ENCODE data around the gene GPR153.

The GPR153 gene

DNA sequence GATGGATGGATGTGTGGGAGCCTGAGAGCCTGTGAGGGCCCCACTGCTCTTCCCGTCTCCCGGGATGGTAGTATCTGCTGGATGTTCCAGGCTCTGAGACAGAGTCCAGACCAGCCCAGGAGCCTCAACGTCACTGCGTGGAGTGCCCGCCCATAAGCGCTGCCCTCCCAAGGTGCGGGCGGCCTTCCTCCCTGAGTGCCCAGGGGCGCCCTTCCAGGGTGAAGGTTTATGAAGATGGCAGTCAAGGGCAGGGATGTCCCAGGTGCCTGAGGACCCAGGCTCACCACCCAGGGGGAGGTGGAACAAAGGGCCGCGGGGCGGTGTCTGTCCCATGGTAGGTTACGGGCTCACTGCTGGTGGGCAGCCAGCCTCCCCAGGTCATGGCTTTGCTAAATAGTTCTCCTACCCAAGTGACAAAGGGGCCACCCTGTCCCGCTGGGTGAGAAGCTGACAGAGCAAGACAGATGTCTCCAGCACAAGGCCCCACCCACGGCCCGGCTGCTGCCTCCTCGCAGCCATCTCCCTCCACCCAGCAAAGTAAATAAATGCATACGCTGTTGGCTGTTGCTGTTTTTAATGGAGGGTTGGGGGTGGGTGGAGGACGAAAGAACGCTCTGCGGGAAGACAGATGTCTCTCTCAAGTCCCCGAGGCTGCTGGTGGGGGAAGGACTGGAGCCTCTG lies 9.0 kb upstream of the GPR153 start:
- no peak for DNase-seq (ENCODE audit: extremely low read depth in 1 of 2, low read depth in 1 of 2)

DNA sequence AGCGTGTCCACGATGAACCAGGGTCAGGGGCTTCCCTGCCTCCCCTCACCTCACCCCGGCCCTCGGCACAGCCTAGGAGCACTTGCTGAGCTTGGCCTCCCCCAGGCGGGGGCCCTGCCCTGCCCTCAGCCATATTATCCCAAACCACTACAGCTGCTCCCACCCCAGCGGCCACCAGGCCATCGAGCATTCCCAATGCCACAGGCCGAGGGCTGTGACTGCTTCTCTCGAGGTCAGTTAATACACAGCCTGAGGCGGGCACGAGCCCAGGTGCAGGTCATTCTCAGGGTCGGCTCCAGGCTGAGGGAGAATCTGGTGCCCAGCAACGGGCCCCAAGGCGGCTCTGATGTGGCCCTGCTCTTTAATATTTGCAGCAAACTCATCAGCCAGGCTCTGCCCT lies 8.4 kb upstream of the GPR153 start:
- DNase-seq (ENCODE audit: extremely low read depth in 1 of 2, low read depth in 1 of 2): no peak

DNA sequence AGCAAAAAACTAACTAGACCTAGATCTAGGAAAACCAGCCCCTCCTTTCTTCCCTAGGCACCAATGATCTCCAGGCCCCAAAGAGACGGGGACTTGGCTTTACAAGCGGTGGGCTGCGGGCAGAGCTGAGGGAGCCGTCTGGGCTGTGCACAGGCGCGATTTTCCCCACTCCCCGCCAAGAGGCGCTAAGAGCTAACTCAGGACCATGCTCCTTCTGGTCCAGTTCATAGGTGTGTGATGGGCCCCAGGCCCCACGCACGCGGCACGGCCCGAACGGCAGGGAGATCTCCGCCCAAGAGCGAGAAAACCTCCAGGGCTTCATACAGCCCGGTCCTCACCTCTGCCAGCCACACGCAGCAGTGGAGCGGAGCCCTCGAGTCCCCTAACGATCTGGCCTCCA lies 7.5 kb upstream of the GPR153 start:
- no peak for DNase-seq (ENCODE audit: extremely low read depth in 1 of 2, low read depth in 1 of 2)

DNA sequence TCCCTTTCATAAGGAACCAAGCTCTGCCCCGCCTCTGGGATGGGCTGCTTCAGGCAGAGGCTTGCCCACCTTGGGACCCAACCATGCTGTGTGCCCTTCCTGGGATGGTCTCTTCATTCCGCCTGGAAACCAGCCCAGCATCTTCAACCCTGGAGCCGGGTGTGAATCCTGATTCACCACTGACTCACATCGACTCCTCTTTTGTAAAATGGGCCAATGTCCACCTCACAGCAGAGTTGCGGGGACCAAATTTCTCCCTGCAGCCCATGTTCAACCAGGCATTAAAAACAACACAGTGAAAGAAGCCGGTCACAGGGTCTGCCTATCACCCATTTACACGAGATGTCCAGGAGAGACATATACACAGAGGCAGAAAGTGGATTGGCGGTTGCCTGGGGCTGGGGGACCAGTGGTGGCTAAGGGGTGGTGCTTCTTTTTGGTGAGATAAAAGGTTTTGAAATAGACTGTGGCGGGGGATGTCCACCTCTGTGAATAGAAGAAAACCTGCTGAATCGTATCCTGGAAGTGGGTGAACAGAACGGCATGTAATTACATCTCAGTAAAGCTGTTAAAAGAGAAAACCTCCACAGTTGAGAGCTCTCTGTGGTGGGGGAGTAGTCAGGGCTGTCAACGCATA lies 6.9 kb upstream of the GPR153 start:
- DNase-seq (ENCODE audit: extremely low read depth in 1 of 2, low read depth in 1 of 2): no peak

DNA sequence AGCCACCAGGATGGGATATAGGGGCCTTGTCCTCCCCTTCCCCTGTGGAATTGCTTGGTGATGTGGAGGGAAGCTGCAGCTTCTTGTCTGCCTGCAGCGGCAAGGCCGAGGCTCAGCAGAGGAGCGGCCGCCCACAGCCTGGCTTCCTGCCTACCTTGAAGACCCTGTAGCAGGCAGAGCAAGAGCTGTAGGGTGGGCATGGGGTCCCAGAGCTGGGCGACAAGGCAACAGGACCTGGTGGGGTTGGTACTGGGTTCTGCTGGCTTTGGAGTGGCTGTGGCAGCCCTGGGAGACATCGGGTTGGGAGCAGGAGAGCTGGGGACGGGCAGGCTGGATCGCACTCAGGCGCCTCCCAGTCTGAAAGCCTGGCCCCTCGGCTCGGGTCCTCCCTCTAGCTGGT lies 5.7 kb upstream of the GPR153 start:
- DNase-seq (ENCODE audit: extremely low read depth in 1 of 2, low read depth in 1 of 2): no peak

DNA sequence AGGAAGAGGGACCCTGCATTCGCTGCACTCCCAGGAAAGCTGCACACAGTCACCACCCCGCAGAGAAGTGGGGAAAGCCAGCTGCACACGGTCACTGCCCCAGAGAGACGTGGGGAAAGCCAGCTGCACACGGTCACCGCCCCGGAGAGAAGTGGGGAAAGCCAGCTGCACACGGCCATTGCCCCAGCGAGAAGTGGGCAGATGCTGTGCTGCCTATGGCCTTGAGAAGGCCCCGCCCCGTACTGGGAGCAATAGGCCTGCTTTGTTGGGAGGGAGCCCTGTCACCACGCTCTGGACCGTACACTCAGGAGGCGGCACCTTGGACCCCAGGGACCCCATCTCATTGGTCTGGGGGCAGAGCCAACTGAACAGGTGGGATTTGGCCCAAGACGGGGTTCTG lies 4.3 kb upstream of the GPR153 start:
- DNase-seq (ENCODE audit: extremely low read depth in 1 of 2, low read depth in 1 of 2): no peak

DNA sequence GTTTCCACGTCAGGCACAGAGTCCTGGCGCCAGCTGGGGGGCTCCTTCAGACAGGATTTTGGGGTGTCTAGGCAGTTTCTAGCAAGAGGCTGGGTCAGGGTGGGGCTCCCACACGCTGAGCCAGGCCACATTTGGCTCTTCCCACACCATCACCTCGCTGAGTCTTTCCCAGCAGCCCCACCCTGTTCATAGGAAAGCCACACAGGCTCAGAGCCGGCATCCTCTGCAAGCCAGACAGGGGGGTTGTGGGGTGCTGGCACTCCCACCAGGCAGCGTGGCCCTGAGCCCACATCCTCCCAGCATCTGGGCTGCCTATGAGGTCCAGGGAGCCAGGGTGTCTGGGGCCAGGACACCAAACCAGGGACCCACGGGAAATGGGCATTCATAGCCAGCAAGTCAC lies 2.8 kb upstream of the GPR153 start:
- no peak for DNase-seq (ENCODE audit: extremely low read depth in 1 of 2, low read depth in 1 of 2)

DNA sequence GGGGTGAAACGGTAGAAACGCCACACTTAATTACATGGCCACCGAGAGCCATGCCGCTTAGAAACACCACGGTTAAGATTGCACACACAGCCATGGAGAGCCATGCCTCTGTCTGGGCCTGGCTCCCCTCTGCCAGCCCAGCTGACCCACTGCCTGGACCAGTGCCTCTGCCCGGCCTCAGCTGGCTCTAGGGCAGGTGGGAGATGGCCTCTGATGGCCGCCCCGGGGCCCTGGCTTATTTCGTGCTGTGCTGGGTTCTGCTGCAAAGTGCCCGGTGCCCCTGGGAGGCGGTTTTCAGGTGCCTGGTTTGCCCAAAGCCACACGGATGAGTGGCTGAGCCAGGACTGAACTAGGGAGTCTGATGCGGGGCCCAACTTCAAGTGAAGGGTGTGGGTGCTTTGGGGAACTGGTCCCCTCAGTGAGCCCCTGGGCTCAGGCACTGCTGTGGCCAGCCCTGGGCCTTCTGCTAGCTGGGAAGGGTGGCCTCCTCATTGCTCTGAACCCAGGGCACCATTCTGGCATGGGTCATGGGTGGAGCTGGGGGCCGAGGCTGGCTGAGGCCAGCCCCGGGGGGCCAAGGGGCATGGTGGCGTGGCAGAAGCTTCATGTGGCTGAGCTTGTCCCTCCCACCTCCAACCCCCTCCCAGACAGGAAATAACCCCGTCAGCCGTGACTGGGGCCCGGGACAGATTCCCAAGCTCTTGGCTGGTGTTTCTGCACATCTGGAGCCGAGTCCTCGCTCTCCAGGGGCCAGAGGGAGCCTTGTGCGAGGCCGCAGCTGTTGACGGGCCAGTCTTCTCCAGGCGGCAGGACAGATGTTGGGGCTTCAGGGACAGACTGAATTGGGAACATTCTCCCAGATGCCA lies 1.9 kb upstream of the GPR153 start:
- DNase-seq (ENCODE audit: extremely low read depth in 1 of 2, low read depth in 1 of 2): no peak

DNA sequence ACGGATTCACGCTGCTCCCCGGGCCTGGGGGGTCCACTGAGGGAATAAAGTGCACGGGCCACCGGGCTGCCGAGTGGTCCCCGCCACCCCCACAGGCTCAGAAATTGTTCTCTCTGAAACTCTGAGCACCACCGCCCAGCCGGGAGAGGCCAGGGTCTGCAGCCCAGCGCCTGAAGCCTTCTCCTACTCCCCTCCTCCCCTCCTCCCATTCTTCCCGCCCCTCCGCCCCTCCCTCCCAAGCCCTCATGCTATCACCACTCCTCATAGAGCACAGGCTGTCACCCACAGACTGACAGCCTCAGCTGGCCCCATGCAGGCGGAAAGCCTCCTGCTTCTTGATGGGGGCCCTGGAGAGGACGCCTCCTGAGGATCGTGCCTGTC lies 707 bp upstream of the GPR153 start:
- DNase-seq (ENCODE audit: extremely low read depth in 1 of 2, low read depth in 1 of 2): no peak

DNA sequence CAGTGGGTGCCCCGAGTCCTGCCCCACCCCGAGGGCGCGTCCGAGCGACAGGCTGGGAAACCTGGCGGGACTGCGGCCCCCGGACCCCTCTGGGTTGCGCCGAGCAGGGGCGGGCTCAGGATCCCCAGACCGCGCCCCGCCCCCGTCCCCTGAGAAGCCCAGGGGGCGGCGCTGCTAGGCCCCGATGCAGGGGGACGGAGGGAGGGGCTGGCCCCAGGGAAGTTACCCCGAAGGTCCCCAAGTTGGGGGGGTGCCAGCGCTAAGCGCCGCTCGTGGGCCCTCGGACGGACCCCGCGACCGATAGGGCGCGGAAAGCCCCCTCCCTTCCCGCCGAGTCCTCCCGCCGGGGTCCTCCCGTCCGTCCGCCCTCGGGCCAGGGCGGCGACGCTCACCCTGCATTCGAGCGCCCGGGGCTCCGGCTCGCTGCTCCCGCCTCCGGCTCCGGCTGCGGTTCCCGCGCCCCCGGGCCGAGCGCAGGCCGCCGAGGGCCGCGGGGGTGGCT lies 414 bp downstream of the GPR153 start:
- DNase-seq (ENCODE audit: extremely low read depth in 1 of 2, low read depth in 1 of 2): no peak

DNA sequence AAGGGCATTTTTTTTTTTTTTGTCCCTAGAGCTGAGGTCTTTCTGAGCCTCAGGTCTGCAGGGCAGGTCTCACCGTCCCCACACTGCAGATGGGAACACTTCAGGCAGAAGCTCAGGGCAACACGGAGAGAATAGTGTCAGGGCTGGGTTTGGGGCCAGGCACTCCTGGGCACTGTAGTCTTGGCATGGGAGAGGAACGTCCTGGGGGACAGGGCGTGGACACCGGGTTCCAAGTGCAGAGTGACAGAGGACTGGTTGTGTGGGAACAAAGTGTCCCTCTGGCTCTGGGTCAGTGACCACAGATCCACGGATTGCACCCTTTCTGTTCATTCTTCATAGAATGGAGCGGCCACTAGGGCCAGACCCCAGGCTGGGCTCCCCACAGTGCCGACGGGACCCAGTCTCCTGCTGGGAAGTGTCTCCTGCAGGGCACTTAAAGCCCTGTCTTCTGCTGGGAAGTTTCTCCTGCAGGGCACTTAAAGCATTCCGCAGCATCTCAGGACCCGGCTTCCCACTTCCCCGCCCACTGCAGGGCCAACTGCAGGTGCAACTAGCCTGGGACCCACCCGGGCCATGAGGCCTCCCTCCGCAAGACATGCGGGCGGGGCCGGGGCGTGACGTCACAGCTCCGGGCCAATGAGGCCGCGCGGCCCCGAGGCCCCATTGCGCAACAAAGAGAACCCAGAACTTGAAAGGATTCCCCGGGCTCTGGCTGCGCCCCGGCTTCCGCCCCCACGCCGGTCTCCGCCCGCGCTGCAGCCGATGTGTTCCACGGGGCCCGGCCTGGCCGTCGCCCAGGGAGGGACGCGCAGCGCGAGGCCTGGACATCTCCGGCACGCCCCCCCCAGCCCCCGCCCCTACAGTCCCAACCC lies 1.2 kb downstream of the GPR153 start:
- DNase-seq (ENCODE audit: extremely low read depth in 1 of 2, low read depth in 1 of 2): peak; percentile 67 to 74

DNA sequence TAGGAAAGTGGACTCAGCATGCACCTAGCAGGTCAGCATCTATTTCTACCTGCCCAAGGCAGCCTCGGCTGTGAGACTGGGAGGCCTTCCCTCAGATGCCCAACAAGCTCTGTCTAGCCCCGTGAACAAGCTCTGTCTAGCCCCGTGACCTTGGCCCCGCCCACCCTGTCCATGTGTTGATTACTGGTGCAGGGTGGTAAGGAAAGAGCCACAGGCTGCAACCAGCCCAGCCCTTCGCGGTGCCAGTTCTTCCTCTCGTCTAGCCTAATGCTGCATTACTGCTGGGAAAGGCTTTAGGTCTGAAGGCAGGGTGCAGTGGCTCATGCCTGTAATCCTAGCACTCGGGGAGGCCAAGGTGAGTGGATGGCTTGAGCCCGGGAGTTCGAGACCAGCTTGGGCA lies 2.2 kb downstream of the GPR153 start:
- DNase-seq (ENCODE audit: extremely low read depth in 1 of 2, low read depth in 1 of 2): no peak

DNA sequence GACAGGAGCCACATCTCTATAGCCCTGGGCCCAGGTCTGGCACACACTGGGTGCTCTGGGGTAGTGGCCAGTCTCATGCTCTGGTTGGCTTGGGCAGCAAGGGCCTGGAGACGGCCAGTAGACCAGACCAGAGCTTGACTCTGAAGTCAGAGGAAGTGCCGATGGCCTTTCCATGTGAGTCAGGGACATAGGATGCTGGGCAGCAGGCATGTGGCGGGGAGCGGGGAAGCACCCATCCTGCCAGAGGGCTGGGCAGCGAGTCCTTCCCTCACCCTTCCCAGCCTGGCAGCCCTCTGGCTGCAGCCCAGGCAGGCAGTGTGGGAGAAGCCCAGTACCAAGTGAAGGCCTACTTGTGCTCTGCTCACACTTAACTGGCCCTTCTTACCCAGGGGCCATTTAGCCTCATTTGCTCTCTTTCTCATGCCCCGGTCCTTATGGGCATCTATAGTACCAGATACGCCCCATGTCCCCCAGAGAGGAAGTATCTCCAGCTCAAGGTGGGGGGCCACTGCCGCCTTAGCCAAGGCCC lies 3.3 kb downstream of the GPR153 start:
- no peak for DNase-seq (ENCODE audit: extremely low read depth in 1 of 2, low read depth in 1 of 2)

DNA sequence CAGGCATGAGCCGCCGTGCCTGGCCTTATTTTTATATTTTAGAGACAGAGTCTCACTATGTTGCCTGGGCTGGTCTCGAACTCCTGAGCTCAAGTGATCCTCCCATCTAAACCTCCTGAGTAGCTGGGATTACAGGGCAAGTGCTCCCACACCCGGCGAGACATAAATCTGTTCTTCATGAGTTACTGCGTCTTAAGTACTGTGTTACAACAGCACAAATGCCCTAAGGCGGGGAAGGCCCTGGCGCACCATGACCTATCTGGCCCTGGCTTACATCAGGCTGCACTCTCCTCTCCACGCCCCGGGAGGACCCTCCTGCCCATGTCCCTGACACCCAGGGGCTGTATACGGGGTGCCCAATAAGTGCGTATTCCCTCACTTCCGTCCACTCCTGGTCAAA lies 4.3 kb downstream of the GPR153 start:
- no peak for DNase-seq (ENCODE audit: extremely low read depth in 1 of 2, low read depth in 1 of 2)

DNA sequence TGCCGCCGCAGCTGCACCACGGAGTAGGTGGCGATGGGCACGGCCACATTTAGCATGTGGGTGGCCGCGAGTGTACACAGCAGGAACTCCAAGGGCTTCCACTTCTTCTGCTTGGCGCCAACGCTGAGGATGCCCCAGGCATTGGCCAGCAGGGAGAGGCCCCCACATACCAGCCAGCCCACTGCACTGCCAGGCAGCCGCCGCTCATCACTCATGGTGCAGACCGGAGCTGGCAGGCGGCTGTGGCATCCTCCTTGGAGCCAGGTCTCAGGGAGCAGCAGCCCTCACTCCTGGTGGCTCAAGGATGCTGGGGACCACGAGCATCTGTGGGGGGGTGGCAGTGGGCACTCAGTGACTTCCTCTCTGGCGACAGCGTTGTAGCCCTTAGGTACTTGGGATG lies 6.2 kb downstream of the GPR153 start:
- no peak for DNase-seq (ENCODE audit: extremely low read depth in 1 of 2, low read depth in 1 of 2)

DNA sequence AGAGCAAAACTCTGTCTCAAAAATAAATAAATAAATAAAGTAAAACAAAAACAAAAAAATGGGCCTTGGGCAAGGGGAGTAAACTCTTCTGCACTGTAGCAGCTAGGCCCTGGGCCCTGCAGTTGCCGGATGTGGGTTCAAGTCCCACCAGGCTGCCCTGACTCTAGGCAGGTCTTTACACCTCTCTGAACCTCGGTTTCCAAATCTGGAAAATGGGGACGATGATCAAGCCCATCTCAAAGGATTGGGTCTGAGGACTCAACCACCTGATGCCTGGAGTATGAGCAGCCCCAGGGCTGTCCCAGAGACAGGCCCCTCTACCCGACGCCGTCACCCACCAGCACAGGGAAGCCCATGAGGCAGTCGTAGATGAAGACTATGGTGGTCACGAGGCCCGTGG lies 7.5 kb downstream of the GPR153 start:
- DNase-seq (ENCODE audit: extremely low read depth in 1 of 2, low read depth in 1 of 2): no peak

DNA sequence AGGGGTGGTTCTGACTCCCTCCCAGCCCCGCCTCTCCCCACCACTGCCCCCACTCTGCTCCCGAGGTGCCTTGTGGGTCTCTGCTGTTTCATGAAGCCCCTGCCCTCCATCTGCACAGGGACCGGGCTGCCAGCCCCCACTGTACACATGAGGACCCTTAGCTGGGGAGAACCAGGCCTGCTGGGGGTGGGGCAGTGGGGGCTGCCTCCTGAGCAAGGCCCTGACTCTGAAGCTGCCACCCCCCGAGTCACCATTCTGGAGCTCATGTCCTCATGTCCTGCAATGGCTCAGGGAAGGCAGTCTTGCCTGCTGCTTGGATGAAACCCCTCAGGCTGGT lies 8.6 kb downstream of the GPR153 start:
- no peak for DNase-seq (ENCODE audit: extremely low read depth in 1 of 2, low read depth in 1 of 2)

DNA sequence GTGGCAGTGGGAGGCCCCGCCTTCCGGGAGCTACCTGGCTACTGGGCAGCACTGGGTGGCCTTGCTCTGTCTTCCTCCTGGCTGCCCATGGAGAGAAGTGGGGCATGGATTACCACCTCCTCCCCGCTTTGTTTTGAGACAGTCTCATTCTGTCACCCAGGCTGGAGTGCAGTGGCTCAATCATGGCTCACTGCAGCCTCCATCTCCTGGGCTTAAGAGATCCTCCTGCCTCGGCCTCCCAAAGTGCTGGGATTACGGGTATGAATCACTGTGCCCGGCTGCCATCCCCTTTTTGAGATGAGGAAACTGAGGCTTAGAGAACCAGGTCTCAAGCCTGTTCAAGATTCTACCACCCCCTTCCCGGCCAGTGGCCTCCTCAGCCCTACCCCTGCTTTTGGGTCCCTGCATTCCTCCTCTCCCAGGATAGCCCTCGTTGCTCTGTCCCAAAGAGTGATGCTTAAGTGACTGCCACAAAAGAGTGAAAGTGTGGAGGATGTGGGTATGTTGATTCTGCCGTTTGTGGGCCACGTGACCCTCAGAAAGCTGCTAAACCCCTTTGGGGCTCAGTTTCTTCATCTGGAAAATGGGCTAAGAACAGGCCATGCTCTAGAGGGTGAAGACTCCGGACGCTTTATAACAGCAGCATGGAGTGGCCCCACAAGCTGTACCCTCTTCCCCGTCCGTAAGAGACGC lies 9.1 kb downstream of the GPR153 start:
- no peak for DNase-seq (ENCODE audit: extremely low read depth in 1 of 2, low read depth in 1 of 2)

DNA sequence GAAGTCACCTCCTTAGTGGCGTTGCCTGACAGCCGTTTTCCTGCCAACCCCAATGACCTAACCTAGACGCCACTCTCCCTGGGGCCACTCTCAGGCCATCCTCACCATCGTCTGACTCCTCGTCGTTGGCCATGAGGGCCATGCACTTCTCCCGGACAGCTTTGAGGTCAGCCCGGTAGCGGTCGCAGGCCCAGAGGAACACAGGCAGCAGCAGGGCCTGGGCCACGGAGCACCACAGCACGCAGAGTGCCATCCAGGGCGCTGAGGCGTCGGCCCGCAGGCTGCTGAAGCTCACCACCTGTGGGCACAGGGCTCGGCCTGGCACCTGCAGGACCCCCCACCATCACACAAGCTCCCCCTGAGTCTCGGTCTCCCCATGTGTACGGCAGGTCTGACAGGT lies 9.7 kb downstream of the GPR153 start:
- no peak for DNase-seq (ENCODE audit: extremely low read depth in 1 of 2, low read depth in 1 of 2)
